HL-60 (cell line): ENCODE data around the gene CCDC59.

Source experiments
- GABPA ChIP-seq: IDR thresholded peaks from 2 replicates; pipeline ENCODE4 v1.6.1; 2012; ENCODE audit warnings: low read depth
- POLR2AphosphoS5 ChIP-seq: IDR thresholded peaks from 2 replicates; pipeline ENCODE4 v1.6.1; 2012; ENCODE audit warnings: low read depth
- SPI1 ChIP-seq: IDR thresholded peaks from 2 replicates; pipeline ENCODE4 v1.6.1; 2012; ENCODE audit warnings: low read depth, mild to moderate bottlenecking, borderline replicate concordance
- TF ChIP-seq, protein P1 (sequence below): IDR thresholded peaks from one replicate; pipeline ENCODE4 v1.5.1; 2011; ENCODE audit warnings: low read length, control low read depth, inconsistent platforms; ENCODE audit not compliant: insufficient read depth
- TF ChIP-seq, protein P2 (sequence below): IDR thresholded peaks from 2 replicates; pipeline ENCODE4 v1.6.1; 2012; ENCODE audit warnings: low read depth; ENCODE audit not compliant: insufficient replicate concordance

DNA sequence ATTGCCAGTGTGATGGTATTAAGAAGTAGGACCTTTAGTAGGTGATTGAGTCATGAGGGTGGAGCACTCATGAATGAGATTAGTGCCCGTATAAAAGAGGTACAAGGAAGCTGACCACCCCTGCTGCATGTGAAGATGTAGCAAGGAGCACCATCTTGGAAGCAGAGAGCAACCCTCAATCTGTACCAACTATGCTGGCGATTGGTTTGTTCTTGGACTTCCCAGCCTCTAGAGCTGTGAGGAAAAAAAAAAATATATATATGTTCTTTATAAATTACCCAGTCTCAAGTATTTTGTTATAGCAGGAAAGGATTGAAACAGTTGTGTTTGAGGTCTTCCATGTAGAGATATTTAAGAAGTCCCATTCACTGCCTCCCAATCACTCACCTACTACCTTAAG is 17.0 kb upstream of the CCDC59 start:
- no peak for TF ChIP-seq POLR2AphosphoS5
- TF ChIP-seq, protein P1, sequence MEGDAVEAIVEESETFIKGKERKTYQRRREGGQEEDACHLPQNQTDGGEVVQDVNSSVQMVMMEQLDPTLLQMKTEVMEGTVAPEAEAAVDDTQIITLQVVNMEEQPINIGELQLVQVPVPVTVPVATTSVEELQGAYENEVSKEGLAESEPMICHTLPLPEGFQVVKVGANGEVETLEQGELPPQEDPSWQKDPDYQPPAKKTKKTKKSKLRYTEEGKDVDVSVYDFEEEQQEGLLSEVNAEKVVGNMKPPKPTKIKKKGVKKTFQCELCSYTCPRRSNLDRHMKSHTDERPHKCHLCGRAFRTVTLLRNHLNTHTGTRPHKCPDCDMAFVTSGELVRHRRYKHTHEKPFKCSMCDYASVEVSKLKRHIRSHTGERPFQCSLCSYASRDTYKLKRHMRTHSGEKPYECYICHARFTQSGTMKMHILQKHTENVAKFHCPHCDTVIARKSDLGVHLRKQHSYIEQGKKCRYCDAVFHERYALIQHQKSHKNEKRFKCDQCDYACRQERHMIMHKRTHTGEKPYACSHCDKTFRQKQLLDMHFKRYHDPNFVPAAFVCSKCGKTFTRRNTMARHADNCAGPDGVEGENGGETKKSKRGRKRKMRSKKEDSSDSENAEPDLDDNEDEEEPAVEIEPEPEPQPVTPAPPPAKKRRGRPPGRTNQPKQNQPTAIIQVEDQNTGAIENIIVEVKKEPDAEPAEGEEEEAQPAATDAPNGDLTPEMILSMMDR = no peak
- TF ChIP-seq, protein P2, sequence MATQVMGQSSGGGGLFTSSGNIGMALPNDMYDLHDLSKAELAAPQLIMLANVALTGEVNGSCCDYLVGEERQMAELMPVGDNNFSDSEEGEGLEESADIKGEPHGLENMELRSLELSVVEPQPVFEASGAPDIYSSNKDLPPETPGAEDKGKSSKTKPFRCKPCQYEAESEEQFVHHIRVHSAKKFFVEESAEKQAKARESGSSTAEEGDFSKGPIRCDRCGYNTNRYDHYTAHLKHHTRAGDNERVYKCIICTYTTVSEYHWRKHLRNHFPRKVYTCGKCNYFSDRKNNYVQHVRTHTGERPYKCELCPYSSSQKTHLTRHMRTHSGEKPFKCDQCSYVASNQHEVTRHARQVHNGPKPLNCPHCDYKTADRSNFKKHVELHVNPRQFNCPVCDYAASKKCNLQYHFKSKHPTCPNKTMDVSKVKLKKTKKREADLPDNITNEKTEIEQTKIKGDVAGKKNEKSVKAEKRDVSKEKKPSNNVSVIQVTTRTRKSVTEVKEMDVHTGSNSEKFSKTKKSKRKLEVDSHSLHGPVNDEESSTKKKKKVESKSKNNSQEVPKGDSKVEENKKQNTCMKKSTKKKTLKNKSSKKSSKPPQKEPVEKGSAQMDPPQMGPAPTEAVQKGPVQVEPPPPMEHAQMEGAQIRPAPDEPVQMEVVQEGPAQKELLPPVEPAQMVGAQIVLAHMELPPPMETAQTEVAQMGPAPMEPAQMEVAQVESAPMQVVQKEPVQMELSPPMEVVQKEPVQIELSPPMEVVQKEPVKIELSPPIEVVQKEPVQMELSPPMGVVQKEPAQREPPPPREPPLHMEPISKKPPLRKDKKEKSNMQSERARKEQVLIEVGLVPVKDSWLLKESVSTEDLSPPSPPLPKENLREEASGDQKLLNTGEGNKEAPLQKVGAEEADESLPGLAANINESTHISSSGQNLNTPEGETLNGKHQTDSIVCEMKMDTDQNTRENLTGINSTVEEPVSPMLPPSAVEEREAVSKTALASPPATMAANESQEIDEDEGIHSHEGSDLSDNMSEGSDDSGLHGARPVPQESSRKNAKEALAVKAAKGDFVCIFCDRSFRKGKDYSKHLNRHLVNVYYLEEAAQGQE = no peak
- no peak for TF ChIP-seq GABPA
- no peak for TF ChIP-seq SPI1
